ENCODE data around the gene PILRA. TPM values are rescaled to one million over a fixed set of nuclear protein-coding genes. Genes with fewer than 3 reads are reported as not detected.

Gene PILRA
- total RNA-seq, 1 experiment from 2014 or later = 0.65 TPM

GRCh38 chr7:100430493-100431285 lies 57.4 kb downstream of the PILRA start:
- POLR2A ChIA-PET = interaction anchor here (0.6 to 3.1 kb wide), 10 partner anchors 8 to 422 kb away, joined by 3 to 31 read pairs (median 4); partner anchors contain the start of genes COPS6, FBXO24, LRCH4 and MOSPD3
- Mint-ChIP-seq H3K36me3 (ENCODE audit: insufficient read depth, unreplicated experiment) (peaks cover 54% of the 10 kb centered on the region), H3K27me3 (ENCODE audit: insufficient read depth, unreplicated experiment) (no peaks in the 10 kb centered on the region), H3K4me3 (ENCODE audit: unreplicated experiment) (peak overlapping the region; percentile 82), H3K9me3 (ENCODE audit: unreplicated experiment) (no peaks in the 10 kb centered on the region), H3K27ac (ENCODE audit: low read depth, unreplicated experiment) (peak overlapping the region; percentile 100), H3K4me1 (ENCODE audit: insufficient read depth, unreplicated experiment) (peaks cover 41% of the 10 kb centered on the region)
- CTCF ChIA-PET = interaction anchor here (1.0 kb wide), 1 partner anchor 38 kb away, joined by 3 read pairs; no protein-coding TSS in a partner anchor
- no peak for DNase-seq (ENCODE audit: unreplicated experiment)
- no TSS peak for BruUV-seq (replicated peaks)
- no peak for TF ChIP-seq CTCF (IDR thresholded peaks at IDR 0.05; ENCODE audit: unreplicated experiment)
- intact Hi-C loops (cut with micrococcal nuclease) = no loop called here

GRCh38 chr7:100431286-100431735 lies 58.0 kb downstream of the PILRA start:
- intact Hi-C loops (cut with micrococcal nuclease) = no loop called here
- no peak for DNase-seq (ENCODE audit: unreplicated experiment)
- H3K27ac Mint-ChIP-seq (ENCODE audit: low read depth, unreplicated experiment) = no peak overlapping the region
- POLR2A ChIA-PET = interaction anchor here (0.6 to 1.2 kb wide), 3 partner anchors 19 to 242 kb away, joined by 4 read pairs; no protein-coding TSS in a partner anchor
- H3K27me3 Mint-ChIP-seq (ENCODE audit: insufficient read depth, unreplicated experiment) = no peaks in the 10 kb centered on the region
- H3K4me1 Mint-ChIP-seq (ENCODE audit: insufficient read depth, unreplicated experiment) = peaks cover 41% of the 10 kb centered on the region
- H3K9me3 Mint-ChIP-seq (ENCODE audit: unreplicated experiment) = no peaks in the 10 kb centered on the region
- BruUV-seq (replicated peaks) = no TSS peak
- peaks cover 57% of the 10 kb centered on the region for H3K36me3 Mint-ChIP-seq (ENCODE audit: insufficient read depth, unreplicated experiment)
- CTCF ChIA-PET = interaction anchor here (1.0 kb wide), 1 partner anchor 38 kb away, joined by 3 read pairs; no protein-coding TSS in a partner anchor
- peak overlapping the region; percentile 82 for H3K4me3 Mint-ChIP-seq (ENCODE audit: unreplicated experiment)
- no peak for TF ChIP-seq CTCF (IDR thresholded peaks at IDR 0.05; ENCODE audit: unreplicated experiment)

- ChIA-PET POLR2A (interaction anchor here (0.6 to 1.2 kb wide), 2 partner anchors 18 to 160 kb away, joined by 3 to 4 read pairs; no protein-coding TSS in a partner anchor), CTCF (interaction anchor here (0.7 to 1.0 kb wide), 2 partner anchors 37 to 39 kb away, joined by 3 read pairs; no protein-coding TSS in a partner anchor)
- Mint-ChIP-seq H3K36me3 (ENCODE audit: insufficient read depth, unreplicated experiment) (peaks cover 64% of the 10 kb centered on the region), H3K4me3 (ENCODE audit: unreplicated experiment) (peak overlapping the region; percentile 82), H3K4me1 (ENCODE audit: insufficient read depth, unreplicated experiment) (peaks cover 41% of the 10 kb centered on the region), H3K9me3 (ENCODE audit: unreplicated experiment) (no peaks in the 10 kb centered on the region), H3K27ac (ENCODE audit: low read depth, unreplicated experiment) (no peak overlapping the region), H3K27me3 (ENCODE audit: insufficient read depth, unreplicated experiment) (no peaks in the 10 kb centered on the region)
- no TSS peak for BruUV-seq (replicated peaks)
- intact Hi-C loops (cut with micrococcal nuclease) = no loop called here
- TF ChIP-seq CTCF (IDR thresholded peaks at IDR 0.05; ENCODE audit: unreplicated experiment) = no peak
- no peak for DNase-seq (ENCODE audit: unreplicated experiment)
Observed at GRCh38 chr7:100432053-100432452, 58.8 kb downstream of the PILRA start.

- no TSS peak for BruUV-seq (replicated peaks)
- POLR2A ChIA-PET = interaction anchor here (0.6 to 1.8 kb wide), 2 partner anchors 154 to 161 kb away, joined by 3 to 5 read pairs; partner anchors contain the start of gene FBXO24
- intact Hi-C loops (cut with micrococcal nuclease) = no loop called here
- Mint-ChIP-seq H3K4me3 (ENCODE audit: unreplicated experiment) (peak overlapping the region; percentile 82), H3K4me1 (ENCODE audit: insufficient read depth, unreplicated experiment) (peaks cover 39% of the 10 kb centered on the region), H3K9me3 (ENCODE audit: unreplicated experiment) (no peaks in the 10 kb centered on the region), H3K36me3 (ENCODE audit: insufficient read depth, unreplicated experiment) (peaks cover 64% of the 10 kb centered on the region), H3K27ac (ENCODE audit: low read depth, unreplicated experiment) (peak overlapping the region; percentile 19), H3K27me3 (ENCODE audit: insufficient read depth, unreplicated experiment) (no peaks in the 10 kb centered on the region)
- no peak for DNase-seq (ENCODE audit: unreplicated experiment)
- CTCF ChIA-PET = interaction anchor here (0.7 kb wide), 1 partner anchor 39 kb away, joined by 3 read pairs; no protein-coding TSS in a partner anchor
- no peak for TF ChIP-seq CTCF (IDR thresholded peaks at IDR 0.05; ENCODE audit: unreplicated experiment)
Observed at GRCh38 chr7:100432621-100433275, 59.5 kb downstream of the PILRA start.

Data from MCF 10A (cell line).